Stimulated activated CD4-positive, alpha-beta T cell treated with anti-CD3 and anti-CD28 coated beads, Interleukin-12 subunit alpha, Interleukin-12 subunit beta, amount 100 ng/mL, for 24 hours (primary cell): Measurements from ENCODE around the gene PSPN.

ENCODE experiments used
- DNase-seq, 2 experiments: peaks; one replicate each; pipeline ENCODE4 v3.0.0-alpha.2; 2020; ENCODE audit warnings: low read depth in 2 of 2

PSPN gene

DNA sequence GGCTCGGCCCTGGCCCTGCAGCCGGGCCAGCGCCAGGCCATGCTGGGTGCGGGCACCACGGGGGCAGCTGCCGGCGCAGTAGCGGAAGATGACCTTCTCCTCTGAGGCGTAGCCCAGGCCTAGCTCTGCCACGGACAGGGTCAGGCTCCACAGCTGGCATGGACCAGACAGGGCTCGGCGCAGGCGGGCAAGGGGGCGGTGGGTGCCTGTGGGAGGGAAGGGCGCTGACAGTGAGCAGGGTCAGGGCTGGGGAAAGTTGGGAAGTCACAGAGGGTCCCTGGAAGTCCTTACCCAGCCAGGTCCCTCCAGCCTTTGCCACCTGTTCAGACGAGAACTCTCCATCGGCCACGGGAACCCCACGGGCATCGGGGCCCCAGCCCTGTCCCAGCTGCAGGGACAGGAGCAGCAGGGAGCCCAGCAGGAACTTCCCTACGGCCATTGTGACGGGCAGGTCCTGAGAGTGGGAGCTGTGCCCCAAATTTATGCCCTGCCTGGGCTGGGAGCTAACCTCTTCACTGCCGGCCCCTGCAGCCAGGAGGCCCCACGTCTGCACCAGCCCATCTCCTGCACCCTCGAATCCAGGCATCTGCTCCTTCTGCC, at the start of gene PSPN:
Gene PSPN (minus strand): TSS at position 523 of the 600 bp plus-strand sequence. CDS start 84 bp downstream, at position 439.
- DNase-seq: no peak

GRCh38 chr19:6424939-6425731, 49.4 kb upstream of the PSPN start:
- peak; percentile 97 to 99 for DNase-seq

DNA sequence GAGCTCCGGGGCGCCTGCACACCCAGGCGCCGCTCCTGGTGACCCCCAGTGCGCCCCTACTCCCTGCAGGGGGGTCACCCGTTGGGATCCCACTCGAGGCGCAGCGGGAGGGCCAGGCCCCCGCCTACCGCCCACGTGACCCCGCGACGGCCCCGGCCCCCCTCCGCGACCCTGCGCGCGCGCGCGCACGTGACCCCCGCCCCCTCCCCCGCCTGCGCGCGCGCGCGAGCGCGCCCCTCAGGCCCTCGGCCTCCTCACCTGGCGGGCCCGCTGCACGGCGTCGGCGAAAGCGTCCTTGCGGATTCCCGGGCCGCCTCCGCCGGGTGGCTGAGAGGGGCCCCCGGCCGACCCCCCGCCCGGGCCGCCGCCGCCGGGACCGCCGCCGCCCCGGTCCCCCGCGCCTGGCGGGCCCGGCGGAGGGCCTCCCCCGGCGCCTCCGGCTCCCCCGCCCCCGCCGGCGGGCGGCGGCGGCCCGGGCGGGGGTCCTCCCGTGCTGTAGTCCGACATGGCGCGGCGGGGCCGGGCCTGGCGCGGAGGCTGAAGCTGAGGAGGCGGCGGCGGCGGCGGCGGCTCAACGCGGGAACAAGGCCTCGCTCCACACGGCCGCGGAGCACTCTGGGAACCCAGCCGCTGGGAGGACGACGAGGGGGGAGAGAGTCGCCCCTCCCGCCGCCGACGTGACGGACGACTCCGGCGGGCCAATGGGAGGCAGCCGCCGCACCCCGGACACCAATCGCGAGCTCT, 48.6 kb upstream of the PSPN start, which contains the start of gene KHSRP:
Gene KHSRP (minus strand): TSS at position 617 of the 744 bp plus-strand sequence. CDS start 110 bp downstream, at position 507.
- no peak for DNase-seq

- DNase-seq: peak in 1 of 2 experiments; percentile 38
Measured at GRCh38 chr19:6423499-6424194, 47.9 kb upstream of the PSPN start.

- no peak for DNase-seq
Measured at GRCh38 chr19:6421075-6422014, 45.6 kb upstream of the PSPN start.

DNA sequence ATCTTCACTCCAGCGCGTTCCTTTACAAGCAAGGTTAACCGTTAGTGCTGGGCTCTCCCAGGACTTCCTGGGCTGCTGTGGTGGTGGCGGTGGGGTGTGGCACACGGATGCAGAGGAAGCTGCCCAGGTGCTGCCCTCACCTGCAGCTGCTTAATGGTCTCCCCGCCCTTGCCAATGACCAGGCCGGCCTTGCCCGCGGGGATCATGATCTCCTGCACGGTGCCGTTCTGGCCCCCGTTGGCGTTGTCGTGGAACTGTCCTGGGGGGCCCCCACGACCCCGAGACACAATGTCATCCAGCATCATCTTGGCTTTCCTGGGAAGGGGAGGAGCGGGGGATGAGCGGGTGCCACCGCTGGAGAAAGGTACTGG, 42.8 kb upstream of the PSPN start:
- DNase-seq: no peak

DNA sequence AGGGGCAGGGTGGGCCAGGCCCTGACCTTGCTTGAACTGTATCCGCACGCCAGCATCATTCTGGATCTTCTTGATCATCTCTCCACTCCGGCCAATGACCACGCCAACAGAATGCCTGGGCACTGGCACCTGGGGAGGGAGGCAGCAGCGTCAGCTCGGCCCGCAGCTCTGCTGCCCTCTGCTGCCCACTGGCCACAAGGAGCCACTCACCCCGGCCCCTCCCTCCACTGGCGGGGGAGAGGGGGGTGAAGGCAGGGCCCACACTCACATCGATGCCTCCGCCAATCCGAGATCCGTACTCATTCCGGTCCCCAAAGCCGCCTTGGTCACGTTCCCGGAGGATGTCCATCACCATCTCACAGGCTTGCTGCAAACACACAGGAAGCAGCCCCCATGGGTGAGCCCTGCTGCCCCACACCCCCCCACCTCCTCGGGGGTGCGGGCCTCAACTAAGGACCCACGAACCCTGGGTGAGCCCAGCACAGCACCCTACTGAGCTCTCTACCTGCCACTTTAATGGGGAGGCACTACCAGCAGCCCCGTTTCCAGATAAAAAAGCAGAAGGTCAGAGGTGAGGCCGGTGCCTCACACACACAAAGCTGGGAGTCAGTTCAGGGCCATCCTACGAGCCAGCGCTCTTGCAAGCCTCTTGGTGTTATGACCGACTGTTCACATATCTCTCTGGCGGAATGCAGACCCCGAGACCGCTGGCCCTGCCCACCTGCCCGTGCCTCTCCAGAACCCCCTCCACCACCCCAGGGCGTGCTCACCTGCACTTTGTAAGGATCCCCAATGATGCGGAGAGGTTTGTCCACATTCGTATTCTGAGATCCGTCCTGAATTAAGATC, 42.2 kb upstream of the PSPN start:
- DNase-seq: no peak

DNA sequence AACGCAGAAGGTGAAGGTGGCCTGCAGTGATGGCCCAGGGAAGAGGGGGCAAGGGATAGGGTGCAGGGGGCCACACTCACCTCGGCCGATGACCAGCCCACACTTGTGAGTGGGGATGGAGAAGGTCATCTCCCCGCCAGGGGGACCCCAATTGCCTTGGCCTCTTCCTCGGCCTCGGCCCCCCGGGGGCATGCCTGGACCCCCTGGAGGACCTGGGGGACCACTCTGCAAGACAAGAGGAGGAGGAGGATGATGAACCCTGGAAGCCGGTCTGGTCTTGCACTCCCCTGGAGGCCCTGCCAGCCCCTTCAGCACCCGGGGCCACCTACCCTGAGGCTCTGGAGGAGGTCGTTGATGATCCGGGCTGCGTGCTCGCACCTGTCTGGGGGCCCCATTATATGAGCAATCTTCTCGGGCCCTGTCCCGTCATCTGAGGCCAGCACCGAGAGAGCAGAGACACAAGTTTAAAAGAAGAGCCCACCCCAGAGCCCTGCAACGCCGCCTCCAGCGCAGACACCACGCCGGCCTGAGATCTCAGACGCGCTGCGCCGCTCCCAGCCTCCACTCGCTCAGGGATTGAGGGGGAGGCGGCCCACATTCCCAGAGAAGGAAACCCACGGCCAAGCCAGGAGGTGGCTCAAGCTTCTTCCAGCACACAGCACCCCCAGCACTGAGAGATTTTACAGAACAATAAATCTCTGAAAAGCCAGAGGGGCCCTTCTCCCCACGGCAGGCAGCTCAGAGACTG, 41.1 kb upstream of the PSPN start:
- no peak for DNase-seq

DNA sequence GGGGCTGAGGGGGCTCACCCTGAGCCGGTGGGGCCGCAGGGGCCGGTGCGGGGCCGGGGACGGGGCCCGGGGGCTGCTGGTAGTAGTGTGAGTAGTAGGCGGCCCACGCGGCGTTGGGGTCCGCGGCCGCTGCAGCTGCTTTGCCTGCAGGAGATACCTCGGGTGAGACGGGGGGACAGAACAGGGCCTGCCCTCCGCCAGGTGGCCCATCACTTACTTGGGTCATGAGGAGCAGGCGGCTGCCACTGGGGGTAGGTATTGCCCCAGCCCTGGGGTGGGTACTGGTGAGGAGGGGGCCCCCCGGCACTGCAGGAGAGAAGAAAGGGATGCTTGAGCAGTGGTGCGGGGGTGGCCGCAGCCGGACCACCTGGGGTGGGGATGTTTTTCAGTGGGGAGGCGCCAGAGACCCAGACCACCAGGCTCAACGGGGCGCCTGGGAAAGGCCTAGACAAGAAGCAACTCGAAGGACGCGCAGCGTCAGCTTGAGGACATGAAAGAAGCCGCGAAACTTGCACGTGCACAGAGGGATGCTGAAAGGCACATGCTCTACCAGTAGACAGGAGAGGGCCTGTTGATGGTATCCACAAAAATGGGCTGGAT, 40.0 kb upstream of the PSPN start:
- no peak for DNase-seq

DNA sequence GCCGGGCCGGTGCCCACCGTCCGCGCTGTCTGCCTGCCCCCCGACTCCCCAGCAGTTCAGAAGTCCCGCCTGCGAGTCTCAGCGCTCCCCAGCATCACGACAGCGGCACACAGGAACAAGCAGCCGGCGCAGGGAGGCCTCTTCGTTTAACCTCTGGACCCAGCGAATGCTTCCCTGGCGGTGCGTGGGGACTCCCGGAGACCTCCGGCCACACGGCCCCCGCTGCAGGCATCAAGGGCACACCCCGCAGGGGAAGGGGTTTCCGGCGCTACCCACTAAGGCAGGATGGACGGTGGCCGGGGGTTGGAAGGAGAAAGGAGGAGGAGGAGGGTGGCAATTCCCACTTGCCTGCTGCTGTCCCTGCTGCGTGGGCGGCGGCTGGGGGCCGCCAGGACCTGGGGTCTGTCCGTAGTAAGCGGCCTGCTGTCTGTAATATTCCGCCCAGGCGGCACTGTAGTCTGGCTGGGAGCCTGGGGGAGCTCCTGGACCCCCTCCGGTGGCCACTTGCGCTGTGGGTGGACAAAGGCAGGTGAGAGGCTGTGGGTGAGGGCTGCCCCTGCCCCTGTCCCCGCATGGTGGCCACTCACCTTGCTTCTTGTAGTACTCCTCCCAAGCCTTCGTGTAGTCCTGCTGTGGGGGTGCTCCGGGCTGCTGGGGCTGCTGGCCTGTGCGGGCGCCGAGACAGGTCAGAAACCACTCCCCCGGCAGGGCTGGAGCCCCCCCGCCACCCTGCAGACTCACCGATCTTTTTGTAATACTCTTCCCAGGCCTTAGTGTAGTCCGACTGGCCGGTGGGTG, 39.3 kb upstream of the PSPN start:
- DNase-seq: no peak

DNA sequence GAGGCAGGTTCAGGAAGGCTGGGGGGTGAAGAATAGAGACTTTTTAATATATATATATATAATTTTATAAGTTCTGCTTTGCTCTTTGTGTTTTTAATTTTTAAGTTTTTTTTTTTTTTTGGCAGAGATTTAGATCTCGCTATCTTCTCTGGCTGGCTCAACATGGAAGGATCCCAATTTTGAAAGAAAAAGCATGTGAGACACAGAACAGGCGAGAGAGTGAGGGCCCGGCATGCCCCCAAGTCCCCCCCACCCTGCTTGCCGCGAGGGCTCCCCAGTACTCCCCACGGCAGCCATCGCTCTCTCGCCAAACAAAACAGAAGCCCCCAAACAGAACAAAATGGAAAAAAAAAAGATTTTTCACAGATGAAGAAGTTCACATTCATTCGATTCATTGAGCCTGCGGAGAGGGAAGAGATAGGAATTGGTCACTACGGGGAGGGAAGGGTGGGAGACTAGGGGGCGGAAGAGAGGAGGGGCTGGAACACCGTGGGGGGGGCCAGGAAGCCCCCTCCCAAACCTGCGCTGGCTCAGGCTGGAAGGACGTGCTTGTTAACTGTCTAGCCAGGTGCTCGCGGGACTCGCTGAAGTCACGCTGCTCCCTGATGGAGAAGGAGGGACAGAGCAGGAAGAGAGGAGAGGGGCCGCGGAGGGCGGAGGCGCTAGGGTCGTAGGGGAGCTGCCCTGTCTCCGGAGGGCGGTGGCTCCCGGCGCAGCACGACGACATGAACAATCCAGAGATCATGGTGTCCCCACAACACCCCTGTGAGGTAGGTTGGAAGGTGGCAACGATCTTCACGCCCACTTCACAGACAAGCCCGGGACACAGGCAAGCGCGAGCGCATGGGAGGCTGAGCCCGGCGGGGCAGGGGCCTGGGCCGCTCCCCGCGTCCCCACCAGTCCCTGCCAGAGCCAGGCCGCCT, 38.2 kb upstream of the PSPN start:
- no peak for DNase-seq

GRCh38 chr19:6413291-6413690, 37.6 kb upstream of the PSPN start:
- DNase-seq: no peak

DNA sequence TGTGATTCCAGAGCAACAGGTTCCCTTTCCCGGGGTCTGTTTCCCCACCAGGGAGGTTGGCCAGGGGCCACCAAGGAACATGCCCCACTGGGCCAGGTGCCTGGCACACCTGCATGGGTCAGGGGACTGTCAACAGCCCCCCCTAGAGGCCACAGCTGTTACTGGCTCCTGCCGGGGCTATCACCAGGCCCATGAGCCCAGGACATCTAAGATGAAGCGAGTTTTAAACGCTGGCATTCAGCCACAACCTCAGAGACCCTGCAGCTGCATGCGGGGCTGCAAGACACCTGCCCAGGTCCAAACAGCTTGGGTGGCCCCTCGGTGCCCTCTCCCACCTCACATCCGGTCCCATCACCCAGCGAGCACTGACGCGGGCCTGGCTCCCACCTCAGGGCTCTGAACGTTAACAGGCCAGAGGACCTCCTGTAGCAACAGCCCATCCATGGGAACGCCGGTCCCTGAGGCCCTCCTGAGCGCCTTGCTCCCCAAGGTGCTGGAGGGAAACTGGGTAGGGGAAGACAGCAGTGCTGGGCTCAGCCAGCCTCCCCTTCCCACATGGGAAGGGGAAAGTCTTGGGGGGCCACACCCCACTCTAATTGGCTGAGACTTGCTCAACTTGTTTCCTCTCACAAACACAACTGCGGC, 36.8 kb upstream of the PSPN start:
- DNase-seq: peak in 1 of 2 experiments; percentile 41

DNA sequence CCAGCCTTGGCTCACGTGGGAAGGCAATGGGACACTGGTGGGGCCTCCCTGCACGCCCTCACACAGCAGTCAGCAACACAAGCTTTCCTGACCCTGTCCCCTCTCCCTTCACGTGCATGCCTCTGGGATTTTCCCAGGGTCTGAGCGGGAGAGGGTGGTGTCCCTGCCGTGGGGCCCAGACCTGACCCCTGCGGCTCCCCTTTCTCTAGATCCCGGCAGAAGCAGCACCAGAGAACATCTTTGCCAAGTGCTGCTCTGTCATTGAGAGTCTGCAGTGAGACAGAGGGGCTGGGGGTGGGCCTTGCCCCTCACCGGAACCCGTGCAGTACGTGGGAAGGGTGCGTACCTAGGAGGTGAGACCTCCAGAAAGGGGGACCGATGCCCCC, 36.3 kb upstream of the PSPN start:
- no peak for DNase-seq

GRCh38 chr19:6409346-6409745, 33.6 kb upstream of the PSPN start:
- DNase-seq: no peak

DNA sequence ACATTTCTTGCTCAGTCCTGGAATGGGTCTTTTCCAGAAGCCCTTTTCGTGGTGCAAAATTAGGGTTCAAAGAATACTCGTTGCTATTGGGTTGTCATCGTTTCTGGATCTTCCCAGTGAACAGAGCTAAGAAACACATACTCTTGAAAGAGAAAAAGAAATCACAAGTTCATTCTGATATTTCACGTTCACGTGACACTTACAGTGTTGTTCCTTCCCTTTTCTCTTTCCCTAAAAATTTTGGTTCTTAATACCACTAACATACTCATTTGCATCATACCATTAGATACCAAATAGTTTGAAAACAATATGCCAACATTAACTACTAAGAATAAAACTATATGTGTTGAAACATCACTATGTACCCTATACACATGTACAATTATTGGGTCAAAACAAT, 30.7 kb upstream of the PSPN start:
- no peak for DNase-seq
